BJ (cell line): Measurements from ENCODE around the gene TRIM46. TPM values are rescaled to one million over a fixed set of nuclear protein-coding genes. Genes with fewer than 3 reads are reported as not detected.

Source experiments
- CTCF ChIA-PET: fragments of 350-600 bp; formaldehyde crosslinking; extraction: SDS; loops from one replicate; lab custom pipeline; 2021; ENCODE audit warnings: antibody characterized with exemption, inconsistent platforms; lab: Yijun Ruan, JAX
- POLR2A ChIA-PET: fragments of 300-600 bp; sonication (Branson Sonifier 250); formaldehyde crosslinking; extraction: SDS; loops from one replicate; lab custom pipeline; 2021; ENCODE audit warnings: antibody characterized with exemption; lab: Charles Lee
- DNase-seq: peaks from one replicate; pipeline ENCODE4 v3.0.0-alpha.2; 2011; ENCODE audit warnings: low read depth
- H3K27me3 ChIP-seq: 2 replicates; pipeline ENCODE4 v1.6.0; 2011; ENCODE audit warnings: low read length; ENCODE audit not compliant: control insufficient read depth, insufficient read depth
- H3K36me3 ChIP-seq: 2 replicates; pipeline ENCODE4 v1.5.1; 2011; ENCODE audit warnings: low read length; ENCODE audit not compliant: control insufficient read depth, insufficient read depth
- H3K4me3 ChIP-seq: 2 replicates; pipeline ENCODE4 v1.5.1; 2011; ENCODE audit warnings: low read depth, mild to moderate bottlenecking, control low read depth, low read length
- CTCF ChIP-seq: IDR thresholded peaks from 2 replicates; pipeline ENCODE4 v1.5.1; 2011; ENCODE audit warnings: low read depth, mild to moderate bottlenecking, control low read depth, inconsistent platforms, low read length, moderate library complexity; ENCODE audit not compliant: insufficient read depth
- polyA plus RNA-seq: library from polyadenylated mRNA; depleted of rRNA; stranded (reverse); fragments of >200 nt; gene quantifications from 2 replicates; pipeline ENCODE4 v1.2.3, GENCODE V29; 2011

The TRIM46 gene
- polyA plus RNA-seq, 1 experiment = 5.4 TPM

GRCh38 chr1:155197901-155198546 lies 24.4 kb downstream of the TRIM46 start:
- H3K36me3 ChIP-seq = peaks cover 22% of the 10 kb centered on the region
- POLR2A ChIA-PET = no interaction called here
- no peak for DNase-seq
- CTCF ChIA-PET = interaction anchor here (0.8 to 7.5 kb wide), 3 partner anchors 8 to 29 kb away, joined by 4 to 79 read pairs (median 6); partner anchors contain the start of genes KRTCAP2, MTX1 and THBS3
- TF ChIP-seq CTCF = no peak
- H3K27me3 ChIP-seq = no peaks in the 10 kb centered on the region
- H3K4me3 ChIP-seq = no peak overlapping the region

- no peak overlapping the region for H3K4me3 ChIP-seq
- no peaks in the 10 kb centered on the region for H3K27me3 ChIP-seq
- POLR2A ChIA-PET = interaction anchor here (0.7 kb wide), 1 partner anchor 8 kb away, joined by 12 read pairs; no protein-coding TSS in a partner anchor
- no peak for DNase-seq
- H3K36me3 ChIP-seq = peaks cover 23% of the 10 kb centered on the region
- CTCF ChIA-PET = interaction anchor here (7.5 kb wide), 1 partner anchor 7 kb away, joined by 79 read pairs; the partner anchor contains the start of genes MTX1 and THBS3
- no peak for TF ChIP-seq CTCF
Observed at GRCh38 chr1:155198547-155198906, 24.9 kb downstream of the TRIM46 start.

- no peak for DNase-seq
- TF ChIP-seq CTCF = no peak
- H3K27me3 ChIP-seq = no peaks in the 10 kb centered on the region
- peaks cover 24% of the 10 kb centered on the region for H3K36me3 ChIP-seq
- ChIA-PET CTCF (no interaction called here), POLR2A (no interaction called here)
- no peak overlapping the region for H3K4me3 ChIP-seq
Observed at GRCh38 chr1:155199792-155200191, 26.1 kb downstream of the TRIM46 start.

- ChIA-PET POLR2A (no interaction called here), CTCF (interaction anchor here (0.7 kb wide), 1 partner anchor 28 kb away, joined by 3 read pairs; the partner anchor contains the start of gene KRTCAP2)
- Histone ChIP-seq H3K4me3 (no peak overlapping the region), H3K36me3 (peaks cover 24% of the 10 kb centered on the region), H3K27me3 (no peaks in the 10 kb centered on the region)
- no peak for DNase-seq
- no peak for TF ChIP-seq CTCF
Observed at GRCh38 chr1:155200920-155201319, 27.3 kb downstream of the TRIM46 start.

- no peak overlapping the region for H3K4me3 ChIP-seq
- H3K36me3 ChIP-seq = peaks cover 20% of the 10 kb centered on the region
- POLR2A ChIA-PET = no interaction called here
- TF ChIP-seq CTCF = no peak
- CTCF ChIA-PET = interaction anchor here (1.4 kb wide), 1 partner anchor 9 kb away, joined by 5 read pairs; no protein-coding TSS in a partner anchor
- no peak for DNase-seq
- H3K27me3 ChIP-seq = no peaks in the 10 kb centered on the region
Observed at GRCh38 chr1:155202198-155202597, 28.5 kb downstream of the TRIM46 start.
